ENCODE measurements around the gene BIRC3.

GRCh38 chr11:102320679-102321078 lies 3.4 kb downstream of the BIRC3 start:
- no peak for TF ChIP-seq MAFK (IDR thresholded peaks at IDR 0.05; ENCODE audit: partially characterized antibody)
- TF ChIP-seq POLR2AphosphoS2 (conservative IDR thresholded peaks at IDR 0.05; ENCODE audit: low read length), result no peak
